Skeletal muscle satellite cell (primary cell): ENCODE results near the gene MAGEA10.
"Not testable (repeated sequence)": the region's sequence is repeated elsewhere in the genome, so short reads cannot be mapped to it uniquely, and the experiment has no call there.

Source experiments
- H3K27me3 ChIP-seq: 2 replicates; pipeline ENCODE4 v1.7.0; 2013; ENCODE audit warnings: low read length; ENCODE audit not compliant: control insufficient read depth, insufficient read depth
- H3K36me3 ChIP-seq: 2 replicates; pipeline ENCODE4 v1.7.0; 2013; ENCODE audit warnings: mild to moderate bottlenecking, control low read depth, low read length; ENCODE audit not compliant: insufficient read depth
- H3K4me1 ChIP-seq: 2 replicates; pipeline ENCODE4 v1.7.0; 2013; ENCODE audit warnings: low read length; ENCODE audit not compliant: control insufficient read depth, insufficient read depth
- H3K4me2 ChIP-seq: 2 replicates; pipeline ENCODE4 v1.7.0; 2013; ENCODE audit warnings: mild to moderate bottlenecking, low read length
- H3K4me3 ChIP-seq: 2 replicates; pipeline ENCODE4 v1.7.0; 2013; ENCODE audit warnings: low read length
- H3K9ac ChIP-seq: 2 replicates; pipeline ENCODE4 v1.7.0; 2013; ENCODE audit warnings: mild to moderate bottlenecking, low read depth, low read length, moderate library complexity
- H3K9me3 ChIP-seq: replicated peaks from 2 replicates; pipeline ENCODE4 v1.7.0; 2013; ENCODE audit warnings: mild to moderate bottlenecking, control low read depth, low read length

MAGEA10 gene

GRCh38 chrX:152149648-152150047 lies 11.3 kb upstream of the MAGEA10 start:
- Histone ChIP-seq H3K4me2 (no peak overlapping the region), H3K4me3 (no peak overlapping the region), H3K4me1 (no peaks in the 10 kb centered on the region), H3K9ac (no peak overlapping the region), H3K27me3 (no peaks in the 10 kb centered on the region), H3K36me3 (no peaks in the 10 kb centered on the region), H3K9me3 (no peaks in the 10 kb centered on the region)

GRCh38 chrX:152139589-152139988 lies 1.2 kb upstream of the MAGEA10 start:
- Histone ChIP-seq H3K4me1 (no peaks in the 10 kb centered on the region), H3K9ac (no peak overlapping the region), H3K36me3 (no peaks in the 10 kb centered on the region), H3K4me3 (no peak overlapping the region), H3K27me3 (no peaks in the 10 kb centered on the region), H3K4me2 (no peak overlapping the region), H3K9me3 (no peaks in the 10 kb centered on the region)

- Histone ChIP-seq H3K36me3 (no peaks in the 10 kb centered on the region), H3K4me3 (no peak overlapping the region), H3K9me3 (no peaks in the 10 kb centered on the region), H3K9ac (no peak overlapping the region), H3K27me3 (no peaks in the 10 kb centered on the region), H3K4me2 (no peak overlapping the region), H3K4me1 (no peaks in the 10 kb centered on the region)
These were observed 498 bp downstream of the MAGEA10 start for GRCh38 chrX:152137771-152138387.

GRCh38 chrX:152136312-152136711 lies 2.1 kb downstream of the MAGEA10 start:
- Histone ChIP-seq H3K36me3 (no peaks in the 10 kb centered on the region), H3K4me1 (no peaks in the 10 kb centered on the region), H3K4me2 (no peak overlapping the region), H3K9me3 (no peaks in the 10 kb centered on the region), H3K27me3 (no peaks in the 10 kb centered on the region), H3K9ac (no peak overlapping the region), H3K4me3 (no peak overlapping the region)

- H3K4me1 ChIP-seq: no peaks in the 10 kb centered on the region
- H3K9ac ChIP-seq: no peak overlapping the region
- H3K9me3 ChIP-seq: no peaks in the 10 kb centered on the region
- H3K4me3 ChIP-seq: no peak overlapping the region
- no peaks in the 10 kb centered on the region for H3K27me3 ChIP-seq
- H3K4me2 ChIP-seq: no peak overlapping the region
- H3K36me3 ChIP-seq: no peaks in the 10 kb centered on the region
These were observed 6.9 kb downstream of the MAGEA10 start for GRCh38 chrX:152131525-152131924.

DNA sequence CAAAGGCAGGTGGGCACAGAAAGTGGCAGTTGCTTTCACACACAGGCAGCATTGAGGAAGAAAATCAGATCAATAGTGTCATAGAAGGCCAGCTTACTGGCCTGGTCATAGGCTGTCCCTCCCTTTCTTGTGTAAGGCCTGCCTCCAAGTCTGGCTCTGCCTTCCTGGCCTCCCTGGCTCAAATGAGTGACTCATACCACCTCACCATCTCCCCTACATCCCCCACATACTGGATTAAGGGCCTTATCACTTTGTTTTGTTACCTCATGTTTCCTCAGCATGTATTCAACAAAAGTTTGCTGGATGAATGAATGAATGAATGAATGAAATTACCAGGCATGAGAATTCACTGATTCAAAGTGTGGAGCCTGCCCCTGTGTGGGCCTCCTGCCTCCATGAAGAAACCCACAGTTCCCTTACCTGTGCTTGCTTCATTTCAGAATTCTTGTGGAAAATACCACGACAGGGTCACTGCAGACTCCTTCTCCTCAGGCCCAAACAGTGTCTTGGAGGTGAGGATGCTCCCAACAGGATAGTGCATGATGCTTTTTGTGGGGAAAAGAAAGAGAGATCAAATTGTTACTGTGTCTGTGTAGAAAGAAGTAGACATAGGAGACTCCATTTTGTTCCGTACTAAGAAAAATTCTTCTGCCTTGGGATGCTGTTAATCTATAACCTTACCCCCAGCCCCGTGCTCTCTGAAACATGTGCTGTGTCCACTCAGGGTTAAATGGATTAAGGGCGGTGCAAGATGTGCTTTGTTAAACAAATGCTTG lies 9.1 kb downstream of the MAGEA10 start:
- H3K4me1 ChIP-seq, H3K36me3 ChIP-seq, H3K4me3 ChIP-seq, H3K9ac ChIP-seq, H3K27me3 ChIP-seq, H3K4me2 ChIP-seq, H3K9me3 ChIP-seq: not testable (repeated sequence)

DNA sequence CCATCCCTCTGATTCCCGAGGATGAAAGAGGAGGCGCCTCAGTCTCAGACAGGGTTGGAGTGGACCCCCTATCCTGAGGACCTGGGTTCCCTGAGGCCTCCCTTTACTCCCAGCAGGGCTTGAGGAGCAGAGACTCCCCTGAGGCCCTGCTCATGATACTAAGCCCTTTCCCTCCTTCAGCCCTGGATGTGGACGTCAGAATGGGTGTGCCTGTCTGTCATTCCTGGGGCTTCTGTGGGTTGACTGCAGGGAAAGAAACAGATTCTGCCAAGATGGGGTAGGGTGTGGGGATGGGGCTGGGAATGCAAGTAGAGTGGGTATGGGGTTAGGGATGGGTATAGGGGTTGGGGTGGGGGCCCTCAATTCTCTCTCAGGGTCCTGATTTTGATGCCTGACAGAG lies 21.1 kb downstream of the MAGEA10 start:
- Histone ChIP-seq H3K27me3 (no peaks in the 10 kb centered on the region), H3K36me3 (no peaks in the 10 kb centered on the region), H3K9ac (no peak overlapping the region), H3K4me2 (no peak overlapping the region), H3K4me1 (no peaks in the 10 kb centered on the region), H3K4me3 (no peak overlapping the region), H3K9me3 (no peaks in the 10 kb centered on the region)

DNA sequence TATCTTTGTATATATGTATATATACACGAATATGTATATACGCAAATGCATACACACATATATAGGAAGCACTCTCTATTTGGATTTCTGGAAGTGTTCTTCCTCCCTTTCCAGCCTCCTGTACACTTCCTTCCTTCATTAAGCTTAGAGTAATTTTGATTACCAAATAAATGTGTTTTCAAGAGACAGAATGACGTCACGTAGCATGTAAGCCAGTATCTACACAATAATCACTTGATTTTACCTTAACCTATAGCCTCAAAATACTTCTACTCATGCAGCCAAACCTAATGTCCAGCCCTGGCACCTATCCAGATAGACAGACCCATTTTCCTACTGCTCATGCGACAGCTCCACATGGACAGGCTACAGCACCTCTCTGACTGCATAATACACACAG lies 29.9 kb downstream of the MAGEA10 start:
- H3K4me1 ChIP-seq: no peaks in the 10 kb centered on the region
- no peak overlapping the region for H3K4me2 ChIP-seq
- H3K4me3 ChIP-seq: no peak overlapping the region

GRCh38 chrX:152103866-152104265 lies 34.5 kb downstream of the MAGEA10 start:
- Histone ChIP-seq H3K27me3 (no peaks in the 10 kb centered on the region), H3K9me3 (no peaks in the 10 kb centered on the region), H3K36me3 (no peaks in the 10 kb centered on the region), H3K4me3 (no peak overlapping the region), H3K9ac (no peak overlapping the region), H3K4me2 (no peak overlapping the region), H3K4me1 (no peaks in the 10 kb centered on the region)

More for the DNA sequence above, 29.9 kb downstream of the MAGEA10 start:
- Histone ChIP-seq H3K36me3 (no peaks in the 10 kb centered on the region), H3K9me3 (no peaks in the 10 kb centered on the region), H3K27me3 (no peaks in the 10 kb centered on the region), H3K9ac (no peak overlapping the region)

GRCh38 chrX:152086141-152086540 lies 52.2 kb downstream of the MAGEA10 start:
- Histone ChIP-seq H3K27me3 (no peaks in the 10 kb centered on the region), H3K9ac (no peak overlapping the region), H3K4me1 (no peaks in the 10 kb centered on the region), H3K36me3 (no peaks in the 10 kb centered on the region), H3K4me3 (no peak overlapping the region), H3K4me2 (no peak overlapping the region), H3K9me3 (no peaks in the 10 kb centered on the region)
